ENCODE results near the gene LPAR2. TPM values are rescaled to one million over a fixed set of nuclear protein-coding genes. Genes with fewer than 3 reads are reported as not detected.
"Not testable (repeated sequence)": the region's sequence is repeated elsewhere in the genome, so short reads cannot be mapped to it uniquely, and the experiment has no call there.

Gene LPAR2
- polyA plus RNA-seq, 3 donors, result 1.9 to 108 (median 2.2) TPM

- Histone ChIP-seq H3K79me2 (ENCODE audit: insufficient read depth, low read length) (no peaks in the 10 kb centered on the region), H4K20me1 (ENCODE audit: insufficient read depth, low read length) (no peaks in the 10 kb centered on the region), H3K4me1 (ENCODE audit: control insufficient read depth in 1 of 2, insufficient read depth in 2 of 2, low read length in 2 of 2) (peaks cover 7 to 8% of the 10 kb centered on the region in 2 donors), H3K4me3 (replicated peaks in 1 of 3; ENCODE audit: low read depth in 2 of 3, low read length in 3 of 3) (no peak overlapping the region), H3K36me3 (replicated peaks in 1 of 2; ENCODE audit: control insufficient read depth in 1 of 2, insufficient read depth in 2 of 2, low read length in 2 of 2) (no peaks in the 10 kb centered on the region), H3K9ac (ENCODE audit: insufficient read depth, low read length, poor library complexity, severe bottlenecking) (no peak overlapping the region), H3K27me3 (ENCODE audit: control insufficient read depth in 2 of 2, insufficient read depth in 2 of 2, low read length in 2 of 2) (peaks cover 0 to 2% of the 10 kb centered on the region in 2 donors), H3K27ac (ENCODE audit: low read depth in 1 of 2, low read length in 2 of 2) (no peak overlapping the region), H3K9me3 (replicated peaks in 1 of 2; ENCODE audit: control insufficient read depth in 1 of 2, insufficient read depth in 1 of 2, low read length in 2 of 2) (no peaks in the 10 kb centered on the region), H2AFZ (ENCODE audit: insufficient read depth, low read depth, low read length, poor library complexity, severe bottlenecking) (no peak overlapping the region), H3K4me2 (replicated peaks; ENCODE audit: extremely low read depth, low read length, poor library complexity, severe bottlenecking) (no peak overlapping the region)
- H3K27ac Mint-ChIP-seq, result no peak overlapping the region
- no peak for TF ChIP-seq CTCF (IDR thresholded peaks at IDR 0.05)
- peaks cover 0 to 5% (median 1%) of the 10 kb centered on the region in 7 donors for H3K9me3 Mint-ChIP-seq
- no peak for DNase-seq
- no peak overlapping the region for H3K4me3 Mint-ChIP-seq
- peaks cover 4% of the 10 kb centered on the region for H3K4me1 Mint-ChIP-seq
- intact Hi-C loops (cut with micrococcal nuclease), result no loop called here
- WGBS (ENCODE audit: insufficient coverage), result 92% methylated on average over 4 of the region's 4 CpGs
- H3K36me3 Mint-ChIP-seq, result no peaks in the 10 kb centered on the region
- H3K27me3 Mint-ChIP-seq (ENCODE audit: low read depth in 3 of 3), result peaks cover 0 to 11% (median 9%) of the 10 kb centered on the region in 3 donors
Observed at GRCh38 chr19:19613506-19613905, 14.5 kb downstream of the LPAR2 start.

GRCh38 chr19:19610376-19611202 lies 17.4 kb downstream of the LPAR2 start:
- Histone ChIP-seq H4K20me1 (ENCODE audit: insufficient read depth, low read length) (no peaks in the 10 kb centered on the region), H3K27me3 (ENCODE audit: control insufficient read depth in 2 of 2, insufficient read depth in 2 of 2, low read length in 2 of 2) (no peaks in the 10 kb centered on the region), H3K36me3 (replicated peaks in 1 of 2; ENCODE audit: control insufficient read depth in 1 of 2, insufficient read depth in 2 of 2, low read length in 2 of 2) (no peaks in the 10 kb centered on the region), H3K4me2 (replicated peaks; ENCODE audit: extremely low read depth, low read length, poor library complexity, severe bottlenecking) (no peak overlapping the region), H3K4me1 (ENCODE audit: control insufficient read depth in 1 of 2, insufficient read depth in 2 of 2, low read length in 2 of 2) (no peaks in the 10 kb centered on the region), H3K4me3 (replicated peaks in 1 of 3; ENCODE audit: low read depth in 2 of 3, low read length in 3 of 3) (no peak overlapping the region), H2AFZ (ENCODE audit: insufficient read depth, low read depth, low read length, poor library complexity, severe bottlenecking) (no peak overlapping the region), H3K9ac (ENCODE audit: insufficient read depth, low read length, poor library complexity, severe bottlenecking) (no peak overlapping the region), H3K79me2 (ENCODE audit: insufficient read depth, low read length) (no peaks in the 10 kb centered on the region), H3K27ac (ENCODE audit: low read depth in 1 of 2, low read length in 2 of 2) (no peak overlapping the region), H3K9me3 (replicated peaks in 1 of 2; ENCODE audit: control insufficient read depth in 1 of 2, insufficient read depth in 1 of 2, low read length in 2 of 2) (no peaks in the 10 kb centered on the region)
- 91% methylated on average over 3 of the region's 10 CpGs for WGBS (ENCODE audit: insufficient coverage)
- H3K27ac Mint-ChIP-seq, result no peak overlapping the region
- intact Hi-C loops (cut with micrococcal nuclease), result no loop called here
- TF ChIP-seq CTCF (IDR thresholded peaks at IDR 0.05), result no peak
- H3K4me3 Mint-ChIP-seq, result no peak overlapping the region
- peaks cover 0 to 3% (median 0%) of the 10 kb centered on the region in 7 donors for H3K9me3 Mint-ChIP-seq
- H3K27me3 Mint-ChIP-seq (ENCODE audit: low read depth in 3 of 3), result peaks cover 0 to 5% (median 0%) of the 10 kb centered on the region in 3 donors
- DNase-seq, result no peak
- no peaks in the 10 kb centered on the region for H3K36me3 Mint-ChIP-seq
- no peaks in the 10 kb centered on the region for H3K4me1 Mint-ChIP-seq

GRCh38 chr19:19606686-19607085 lies 21.3 kb downstream of the LPAR2 start:
- H3K9ac ChIP-seq (ENCODE audit: insufficient read depth, low read length, poor library complexity, severe bottlenecking); H3K27ac Mint-ChIP-seq; H3K4me1 Mint-ChIP-seq; H3K4me1 ChIP-seq (ENCODE audit: control insufficient read depth in 1 of 2, insufficient read depth in 2 of 2, low read length in 2 of 2); H3K27me3 Mint-ChIP-seq (ENCODE audit: low read depth in 3 of 3); H3K27me3 ChIP-seq (ENCODE audit: control insufficient read depth in 2 of 2, insufficient read depth in 2 of 2, low read length in 2 of 2); H2AFZ ChIP-seq (ENCODE audit: insufficient read depth, low read depth, low read length, poor library complexity, severe bottlenecking); H3K4me3 Mint-ChIP-seq; H3K4me3 ChIP-seq (replicated peaks in 1 of 3; ENCODE audit: low read depth in 2 of 3, low read length in 3 of 3); H4K20me1 ChIP-seq (ENCODE audit: insufficient read depth, low read length); H3K36me3 ChIP-seq (replicated peaks in 1 of 2; ENCODE audit: control insufficient read depth in 1 of 2, insufficient read depth in 2 of 2, low read length in 2 of 2); H3K27ac ChIP-seq (ENCODE audit: low read depth in 1 of 2, low read length in 2 of 2); H3K9me3 ChIP-seq (replicated peaks in 1 of 2; ENCODE audit: control insufficient read depth in 1 of 2, insufficient read depth in 1 of 2, low read length in 2 of 2); intact Hi-C loops (cut with micrococcal nuclease); H3K4me2 ChIP-seq (replicated peaks; ENCODE audit: extremely low read depth, low read length, poor library complexity, severe bottlenecking); H3K79me2 ChIP-seq (ENCODE audit: insufficient read depth, low read length); DNase-seq; H3K9me3 Mint-ChIP-seq; H3K36me3 Mint-ChIP-seq: not testable (repeated sequence)
- WGBS (ENCODE audit: insufficient coverage), result 97% methylated on average over 5 of the region's 8 CpGs
